Activated CD4-positive, alpha-beta T cell treated with anti-CD3 and anti-CD28 coated beads, Interleukin-2, Interleukin-4, amounts not matched to agents 100 ng/mL and 50 ng/mL, durations not matched to agents 16 hours and 8 hours (primary cell): ENCODE measurements around the gene CDKN3.
"Not testable (repeated sequence)": the region's sequence is repeated elsewhere in the genome, so short reads cannot be mapped to it uniquely, and the experiment has no call there.

Experiments used
- DNase-seq: peaks from one replicate; pipeline ENCODE4 v3.0.0-alpha.2; 2020; ENCODE audit warnings: low spot score

The CDKN3 gene

DNA sequence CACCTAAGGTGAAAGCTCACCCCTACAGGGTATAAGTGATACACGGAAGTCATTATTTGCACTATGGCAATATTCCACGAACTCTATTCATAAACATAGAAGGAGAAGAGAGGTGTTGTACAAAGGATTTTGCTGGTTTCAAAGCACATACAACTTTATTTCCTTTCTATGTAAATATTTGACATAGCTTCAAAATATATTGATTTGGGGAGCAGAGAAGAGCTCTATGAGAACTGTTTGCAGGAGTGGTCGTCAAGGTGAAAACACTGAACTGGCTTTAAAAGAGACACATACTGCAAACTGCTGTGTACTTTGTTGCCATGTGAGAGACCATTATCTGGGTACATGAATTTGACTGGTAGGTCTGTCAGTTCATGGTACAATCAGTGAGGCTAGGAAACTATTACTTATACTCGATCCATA, 27.7 kb downstream of the CDKN3 start:
- no peak for DNase-seq

DNA sequence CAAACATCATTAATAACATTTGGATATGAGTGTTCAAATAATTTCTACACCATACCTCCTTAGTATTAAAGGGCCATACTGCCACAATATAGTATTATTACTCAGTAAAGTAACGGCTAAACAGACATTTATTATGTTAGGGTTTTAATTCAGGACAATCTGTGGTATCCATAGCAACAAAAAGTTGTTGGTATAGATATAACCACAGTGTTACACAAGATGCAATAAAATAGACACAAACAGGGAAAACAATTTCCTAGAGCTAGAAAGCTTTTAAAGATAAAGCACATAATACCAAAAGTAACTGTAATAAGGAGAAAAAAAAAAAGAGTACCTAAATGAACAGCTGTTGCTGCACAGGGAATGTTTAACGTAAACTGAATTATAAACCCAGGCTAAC, 28.3 kb downstream of the CDKN3 start:
- DNase-seq, result no peak

DNA sequence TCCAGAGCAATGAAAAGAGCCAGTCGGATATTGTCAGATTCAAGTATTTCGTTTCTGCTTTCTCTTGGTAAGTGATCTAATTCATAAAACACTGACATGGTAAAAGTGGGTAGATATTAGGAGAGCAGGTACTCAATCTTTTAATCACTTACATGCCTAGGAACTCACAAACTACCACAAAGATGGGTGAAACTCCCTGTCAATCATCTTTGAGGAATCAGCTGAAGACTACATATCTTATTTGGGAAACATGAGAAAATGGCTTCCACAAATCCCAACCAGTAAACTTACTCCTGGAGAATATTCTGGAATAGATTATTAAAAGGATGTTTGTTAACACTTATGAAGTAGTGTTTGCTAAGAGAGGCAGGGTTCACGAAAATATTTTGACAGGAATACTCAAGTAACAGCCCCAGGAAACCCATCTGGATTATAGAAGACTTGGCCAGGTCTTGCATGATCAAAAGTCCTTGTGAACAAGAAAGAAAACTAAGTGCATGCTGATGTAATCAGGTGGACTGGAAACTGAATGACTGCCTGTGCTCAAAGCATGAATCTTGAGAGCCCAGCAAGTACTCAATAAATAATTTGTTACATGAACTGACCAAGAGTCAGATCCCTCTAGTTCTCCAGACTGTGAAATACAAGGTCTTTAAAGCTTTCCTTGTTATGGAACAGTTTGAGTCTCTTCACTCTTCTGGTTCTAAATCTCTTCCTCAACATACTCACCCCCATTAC, 28.9 kb downstream of the CDKN3 start:
- DNase-seq, result no peak

DNA sequence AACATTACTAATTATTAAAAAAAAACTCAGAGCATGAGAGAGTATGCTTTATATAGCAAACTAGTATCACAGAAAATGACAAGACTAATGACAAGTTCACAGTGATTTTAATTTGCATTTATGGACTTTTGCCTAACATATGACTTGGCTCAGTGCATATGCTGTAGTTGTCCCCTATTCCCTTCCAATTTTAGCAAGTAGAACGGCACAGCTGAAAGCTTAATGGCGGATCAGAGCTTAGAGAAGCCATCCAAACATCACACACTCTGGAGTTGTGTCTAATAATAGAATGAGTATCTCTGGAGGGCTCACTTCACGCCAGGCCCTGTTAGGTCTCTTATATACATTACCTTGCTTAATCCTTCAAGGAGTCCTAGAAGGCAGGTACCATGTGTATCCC, 31.1 kb downstream of the CDKN3 start:
- no peak for DNase-seq

DNA sequence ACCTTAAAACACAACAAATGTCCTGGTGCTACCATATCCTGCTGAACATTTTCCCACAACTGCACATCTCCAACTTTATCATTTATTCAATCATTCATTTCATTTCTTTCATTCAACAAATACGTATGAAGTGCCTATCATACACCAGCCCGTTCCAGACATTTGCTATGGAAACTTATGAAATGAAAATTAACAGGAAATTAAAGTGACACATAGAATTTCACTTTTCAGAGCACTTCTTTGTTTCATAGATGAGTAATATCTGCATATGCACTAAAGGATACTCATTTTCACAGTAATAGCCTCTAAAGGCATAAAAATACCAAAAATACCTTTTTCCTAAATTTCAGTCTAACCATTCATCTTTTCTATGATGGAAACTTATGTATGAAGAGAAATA, 31.7 kb downstream of the CDKN3 start:
- no peak for DNase-seq

DNA sequence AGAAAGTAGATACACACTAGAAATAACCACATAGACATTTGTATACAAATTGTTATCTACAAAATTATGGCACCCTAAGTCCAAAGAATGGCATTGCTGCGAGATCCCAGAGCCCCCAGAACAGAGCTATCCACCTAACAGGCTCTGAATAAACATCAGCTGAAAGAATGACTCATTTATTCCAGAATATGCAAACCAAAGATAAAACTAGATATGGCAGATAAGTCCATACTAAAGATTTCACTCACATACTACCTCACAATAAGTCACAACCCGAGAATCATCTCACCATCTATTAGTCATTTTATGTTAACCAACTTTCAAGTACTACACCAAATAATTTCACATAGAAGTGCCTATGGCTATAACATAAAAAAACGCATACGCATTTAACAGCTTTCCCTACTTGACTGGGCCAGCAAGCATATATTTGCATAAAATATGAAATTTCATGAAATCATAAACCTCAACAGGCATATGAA, 38.7 kb downstream of the CDKN3 start:
- peak; percentile 83 for DNase-seq

- not testable (repeated sequence) for DNase-seq
Measured at GRCh38 chr14:54437954-54438353, 41.1 kb downstream of the CDKN3 start.

DNA sequence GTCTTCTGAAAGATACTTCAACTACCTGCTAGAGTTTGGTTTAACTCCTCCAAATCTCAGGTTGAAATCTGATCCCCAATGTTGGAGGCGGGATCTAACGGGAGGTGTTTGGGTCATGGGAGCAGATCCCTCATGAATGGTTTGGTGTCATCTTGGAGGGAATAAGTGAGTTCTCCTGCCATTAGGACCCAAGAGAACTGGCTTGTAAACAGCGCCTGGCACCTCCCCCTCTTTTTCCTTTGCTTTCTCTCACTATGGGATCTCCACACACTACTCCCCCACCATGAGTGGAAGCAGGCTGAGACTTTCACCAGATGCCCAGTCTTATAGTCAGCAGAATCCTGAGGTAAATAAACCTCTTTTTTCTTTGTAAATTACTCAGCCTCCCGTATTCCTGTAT, 41.9 kb downstream of the CDKN3 start:
- DNase-seq, result no peak

DNA sequence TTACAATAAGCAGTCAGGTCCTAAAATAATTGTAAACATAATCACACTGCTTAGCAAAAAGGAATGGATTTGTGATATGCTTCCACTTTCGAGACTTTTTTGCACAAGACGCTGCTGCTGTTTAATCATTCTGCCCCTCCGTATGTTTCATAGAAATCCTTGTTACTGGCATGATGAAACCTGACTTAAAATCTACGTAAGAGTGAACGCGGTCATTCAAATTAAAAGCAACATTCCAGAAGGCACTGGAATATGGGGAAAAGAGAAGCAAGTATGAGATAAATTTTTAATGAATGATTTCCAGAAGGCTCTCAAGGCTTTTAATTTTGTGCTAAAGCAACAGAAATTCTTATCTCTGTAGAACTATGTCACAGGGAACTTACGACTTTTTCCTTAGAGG, 43.2 kb downstream of the CDKN3 start:
- no peak for DNase-seq

DNA sequence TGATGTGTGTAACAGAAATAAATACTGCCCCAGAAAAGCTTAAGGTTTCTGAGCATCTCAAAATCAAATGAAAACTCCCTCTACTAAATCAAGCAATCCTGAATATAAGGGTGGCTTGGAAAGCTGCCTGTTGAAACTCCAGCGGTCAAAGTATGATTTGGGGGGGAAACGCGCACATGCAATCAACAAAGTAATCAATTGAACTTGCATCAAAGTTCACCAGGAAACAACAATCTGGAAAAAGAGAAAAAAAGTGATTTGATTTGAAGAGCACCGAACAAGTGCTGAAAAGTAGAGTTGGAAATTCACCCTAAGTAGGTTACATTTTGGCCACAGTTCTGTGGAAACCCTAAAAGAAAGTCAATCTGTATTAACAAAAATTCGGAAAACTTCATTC, 43.7 kb downstream of the CDKN3 start:
- DNase-seq, result no peak

- peak; percentile 92 for DNase-seq
Measured at GRCh38 chr14:54440873-54441868, 44.4 kb downstream of the CDKN3 start, which contains the start of gene CNIH1. Gene CNIH1, minus strand, starts transcription at chr14:54441374. Its CDS starts 47 bp downstream, at chr14:54441327.

DNA sequence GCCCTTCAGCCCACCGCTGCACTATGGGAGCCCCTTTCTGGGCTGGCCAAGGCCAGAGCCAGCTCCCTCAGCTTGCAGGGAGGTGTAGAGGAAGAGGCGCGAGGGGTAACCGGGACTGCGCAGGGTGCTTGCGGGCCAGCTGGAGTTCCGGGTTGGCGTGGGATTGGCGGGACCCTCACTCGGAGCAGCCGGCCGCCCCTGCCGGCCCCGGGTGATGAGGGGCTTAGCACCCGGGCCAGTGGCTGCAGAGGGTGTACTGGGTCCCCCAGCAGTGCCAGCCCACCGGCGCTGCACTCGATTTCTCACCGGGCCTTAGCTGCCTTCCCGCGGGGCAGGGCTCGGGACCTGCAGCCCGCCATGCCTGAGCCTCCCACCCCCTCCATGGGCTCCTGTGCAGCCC, 46.2 kb downstream of the CDKN3 start:
- not testable (repeated sequence) for DNase-seq

GRCh38 chr14:54443981-54444380, 47.2 kb downstream of the CDKN3 start:
- no peak for DNase-seq

- DNase-seq, result no peak
Measured at GRCh38 chr14:54444681-54445080, 47.9 kb downstream of the CDKN3 start.

- DNase-seq, result no peak
Measured at GRCh38 chr14:54446161-54446693, 49.4 kb downstream of the CDKN3 start.

- no peak for DNase-seq
Measured at GRCh38 chr14:54447231-54447692, 50.5 kb downstream of the CDKN3 start.

DNA sequence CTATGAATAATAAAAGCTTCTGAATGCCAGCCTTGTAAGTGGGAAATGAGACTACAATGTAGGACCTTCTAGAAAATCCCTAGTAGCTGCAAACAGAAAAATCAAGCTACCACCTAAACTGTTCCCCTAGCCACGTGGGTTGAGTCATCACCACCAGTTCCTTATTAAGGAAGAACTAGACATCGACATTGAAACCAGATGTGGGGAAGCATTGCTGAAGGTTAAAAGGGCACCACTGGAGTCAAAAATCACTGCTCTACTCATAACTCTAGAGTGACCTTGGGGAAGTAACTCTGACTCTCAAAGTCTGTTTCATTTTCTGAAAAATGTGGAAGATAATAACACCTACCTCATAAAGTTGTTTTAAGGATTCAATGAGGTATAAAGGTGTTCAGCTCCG, 53.7 kb downstream of the CDKN3 start:
- no peak for DNase-seq

- DNase-seq, result no peak
Measured at GRCh38 chr14:54451121-54451601, 54.4 kb downstream of the CDKN3 start.

- no peak for DNase-seq
Measured at GRCh38 chr14:54451961-54452360, 55.2 kb downstream of the CDKN3 start.

DNA sequence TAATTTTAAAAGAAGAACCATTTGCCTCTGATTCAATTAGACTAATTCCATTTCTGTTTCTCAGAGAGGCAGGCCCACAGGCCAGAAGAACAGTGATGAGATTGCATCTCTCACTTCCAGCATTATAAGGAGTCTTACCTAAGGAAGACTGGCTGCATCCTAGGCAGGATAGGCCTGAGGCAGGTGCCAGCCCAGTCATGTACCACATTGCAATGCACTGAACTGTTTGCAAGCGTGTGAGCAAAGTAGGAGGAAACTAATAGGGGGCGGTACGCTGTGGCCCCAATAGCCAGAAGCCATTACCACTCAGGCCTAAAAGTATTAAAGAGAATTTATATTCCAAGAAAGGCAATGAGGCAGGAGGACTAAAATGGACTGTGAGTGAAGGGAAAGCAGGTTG, 56.4 kb downstream of the CDKN3 start:
- no peak for DNase-seq

DNA sequence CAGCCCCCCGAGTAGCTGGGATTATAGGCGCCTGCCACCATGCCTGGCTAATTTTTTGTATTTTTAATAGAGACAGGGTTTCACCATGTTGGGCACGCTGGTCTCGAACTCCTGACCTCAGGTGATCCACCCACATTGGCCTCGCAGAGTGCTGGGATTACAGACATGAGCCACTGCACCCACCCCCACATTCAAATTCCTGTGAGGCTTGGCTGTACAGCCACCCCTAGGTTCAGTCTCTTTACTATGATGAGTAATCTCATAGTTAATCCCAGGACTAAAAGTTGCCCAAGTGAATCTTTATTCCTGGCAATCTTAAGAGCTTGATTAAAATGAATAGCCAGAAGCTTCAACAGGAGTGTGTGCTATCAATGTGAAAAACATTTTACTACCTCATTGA, 57.2 kb downstream of the CDKN3 start:
- DNase-seq, result not testable (repeated sequence)

- DNase-seq, result no peak
Measured at GRCh38 chr14:54455363-54455762, 58.6 kb downstream of the CDKN3 start.
